ENCODE data around the gene DDX59. TPM values are rescaled to one million over a fixed set of nuclear protein-coding genes. Genes with fewer than 3 reads are reported as not detected.

DDX59 gene
- total RNA-seq, 1 donor from 2014 or later: 16.2 TPM

DNA sequence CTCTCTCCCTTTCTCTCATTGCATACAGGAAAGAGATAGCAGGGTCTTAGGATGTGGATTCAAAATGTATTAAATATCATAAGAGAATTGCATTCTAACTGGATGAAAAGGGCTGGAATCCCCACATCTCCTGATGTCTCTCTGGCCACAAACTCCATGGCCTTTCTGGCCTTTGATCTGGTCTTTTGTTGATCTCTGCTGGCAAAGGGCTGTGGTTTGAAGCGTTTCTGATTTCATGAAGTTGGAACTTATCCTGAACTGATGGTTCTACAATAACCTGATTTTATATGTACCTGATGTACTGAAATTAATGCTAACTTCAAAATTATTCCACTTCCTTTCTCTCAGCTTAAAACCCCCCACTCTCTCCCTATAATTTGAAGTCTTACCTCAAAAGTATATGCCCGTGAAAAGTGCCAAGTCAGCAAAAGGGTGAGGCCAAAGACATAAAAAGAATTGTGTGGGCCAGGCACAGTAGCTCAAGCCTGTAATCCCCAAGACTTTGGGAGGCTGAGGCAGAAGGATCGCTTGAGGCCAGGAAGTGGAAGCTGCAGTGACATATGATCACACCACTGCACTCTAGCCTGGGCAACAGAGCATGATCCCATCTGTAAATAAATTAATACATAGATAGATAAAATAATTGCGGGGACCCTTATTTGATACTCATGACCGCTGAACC, 42.7 kb downstream of the DDX59 start:
- intact Hi-C loops (cut with DNase I): no loop called here
- no peaks in the 10 kb centered on the region for H3K9me3 ChIP-seq
- no peaks in the 10 kb centered on the region for H3K27me3 ChIP-seq
- no peaks in the 10 kb centered on the region for H3K36me3 ChIP-seq
- H3K4me1 ChIP-seq: no peaks in the 10 kb centered on the region
- H3K4me3 ChIP-seq: no peak overlapping the region
- H3K27ac ChIP-seq: no peak overlapping the region
- no peak for TF ChIP-seq POLR2AphosphoS5 (IDR thresholded peaks at IDR 0.05; ENCODE audit: insufficient read depth in 1 of 2, low read depth in 1 of 2)
- no peak for TF ChIP-seq POLR2A (IDR thresholded peaks at IDR 0.05)
- TF ChIP-seq, protein P1, sequence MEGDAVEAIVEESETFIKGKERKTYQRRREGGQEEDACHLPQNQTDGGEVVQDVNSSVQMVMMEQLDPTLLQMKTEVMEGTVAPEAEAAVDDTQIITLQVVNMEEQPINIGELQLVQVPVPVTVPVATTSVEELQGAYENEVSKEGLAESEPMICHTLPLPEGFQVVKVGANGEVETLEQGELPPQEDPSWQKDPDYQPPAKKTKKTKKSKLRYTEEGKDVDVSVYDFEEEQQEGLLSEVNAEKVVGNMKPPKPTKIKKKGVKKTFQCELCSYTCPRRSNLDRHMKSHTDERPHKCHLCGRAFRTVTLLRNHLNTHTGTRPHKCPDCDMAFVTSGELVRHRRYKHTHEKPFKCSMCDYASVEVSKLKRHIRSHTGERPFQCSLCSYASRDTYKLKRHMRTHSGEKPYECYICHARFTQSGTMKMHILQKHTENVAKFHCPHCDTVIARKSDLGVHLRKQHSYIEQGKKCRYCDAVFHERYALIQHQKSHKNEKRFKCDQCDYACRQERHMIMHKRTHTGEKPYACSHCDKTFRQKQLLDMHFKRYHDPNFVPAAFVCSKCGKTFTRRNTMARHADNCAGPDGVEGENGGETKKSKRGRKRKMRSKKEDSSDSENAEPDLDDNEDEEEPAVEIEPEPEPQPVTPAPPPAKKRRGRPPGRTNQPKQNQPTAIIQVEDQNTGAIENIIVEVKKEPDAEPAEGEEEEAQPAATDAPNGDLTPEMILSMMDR (IDR thresholded peaks at IDR 0.05): no peak
- DNase-seq (ENCODE audit: extremely low spot score in 2 of 2): no peak

DNA sequence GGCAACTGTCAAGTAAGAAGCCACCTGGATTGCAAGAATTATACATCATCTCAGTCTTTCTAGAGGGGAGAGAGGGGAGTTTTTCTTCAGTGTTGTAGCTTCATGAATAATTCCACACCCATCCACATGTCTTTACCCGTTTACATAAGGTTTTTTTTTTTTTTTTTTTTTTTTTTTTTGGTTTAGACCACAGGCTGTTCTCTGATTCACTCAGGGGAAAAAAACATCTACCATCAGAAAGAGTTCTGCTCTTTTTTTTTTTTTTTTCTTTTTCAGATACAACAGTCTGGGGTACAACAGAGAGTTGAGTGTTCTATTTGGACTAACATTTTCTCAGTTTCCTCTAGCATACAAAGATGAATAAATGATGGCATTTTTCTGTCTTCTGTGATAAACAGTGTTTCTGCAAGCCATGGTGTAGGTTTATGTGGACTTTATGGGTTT, 44.3 kb downstream of the DDX59 start:
- Histone ChIP-seq H3K36me3 (no peaks in the 10 kb centered on the region), H3K9me3 (no peaks in the 10 kb centered on the region), H3K27me3 (no peaks in the 10 kb centered on the region), H3K4me3 (no peak overlapping the region), H3K4me1 (peaks cover 11% of the 10 kb centered on the region), H3K27ac (no peak overlapping the region)
- TF ChIP-seq POLR2AphosphoS5 (IDR thresholded peaks at IDR 0.05; ENCODE audit: insufficient read depth in 1 of 2, low read depth in 1 of 2): no peak
- TF ChIP-seq POLR2A (IDR thresholded peaks at IDR 0.05): no peak
- TF ChIP-seq, protein P1 (IDR thresholded peaks at IDR 0.05): no peak
- intact Hi-C loops (cut with DNase I): no loop called here
- no peak for DNase-seq (ENCODE audit: extremely low spot score in 2 of 2)

DNA sequence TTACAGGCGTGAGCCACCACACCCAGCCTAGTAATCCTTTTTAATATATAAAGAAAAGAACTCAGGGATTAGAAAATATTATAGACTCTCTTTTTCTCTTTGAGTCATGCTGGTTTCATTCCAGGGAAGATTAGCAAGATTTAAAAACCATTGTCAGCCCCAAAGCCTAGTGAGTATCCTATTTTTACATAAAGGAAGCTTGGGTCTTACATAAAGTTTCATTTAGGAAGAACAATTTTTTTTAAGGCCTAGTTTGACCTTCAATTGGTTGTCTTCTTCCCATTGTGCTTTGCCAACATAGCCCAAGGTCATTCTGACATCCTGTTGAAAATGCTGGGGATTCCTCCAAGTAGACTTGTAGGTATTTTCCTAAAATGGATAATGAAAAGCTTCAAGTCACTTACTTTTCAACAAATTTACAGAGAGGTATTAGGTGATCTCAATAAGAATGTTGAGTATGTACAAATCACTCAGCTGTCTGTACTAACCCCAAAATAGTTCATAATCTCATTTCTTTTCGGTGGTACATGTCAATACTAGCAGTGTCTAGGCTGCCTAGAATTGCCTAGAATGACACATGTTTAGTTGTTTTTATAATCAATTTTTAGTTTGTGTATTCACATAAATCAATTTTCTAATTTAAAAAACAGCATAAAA, 44.9 kb downstream of the DDX59 start:
- no peak for DNase-seq (ENCODE audit: extremely low spot score in 2 of 2)
- H3K4me3 ChIP-seq: no peak overlapping the region
- peak overlapping the region; percentile 6 for H3K27ac ChIP-seq
- intact Hi-C loops (cut with DNase I): no loop called here
- H3K36me3 ChIP-seq: no peaks in the 10 kb centered on the region
- TF ChIP-seq POLR2A (IDR thresholded peaks at IDR 0.05) (no peak), POLR2AphosphoS5 (IDR thresholded peaks at IDR 0.05; ENCODE audit: insufficient read depth in 1 of 2, low read depth in 1 of 2) (peak in 1 of 2 donors; percentile 12)
- TF ChIP-seq, protein P1 (IDR thresholded peaks at IDR 0.05): no peak
- no peaks in the 10 kb centered on the region for H3K9me3 ChIP-seq
- no peaks in the 10 kb centered on the region for H3K27me3 ChIP-seq
- peaks cover 17% of the 10 kb centered on the region for H3K4me1 ChIP-seq

DNA sequence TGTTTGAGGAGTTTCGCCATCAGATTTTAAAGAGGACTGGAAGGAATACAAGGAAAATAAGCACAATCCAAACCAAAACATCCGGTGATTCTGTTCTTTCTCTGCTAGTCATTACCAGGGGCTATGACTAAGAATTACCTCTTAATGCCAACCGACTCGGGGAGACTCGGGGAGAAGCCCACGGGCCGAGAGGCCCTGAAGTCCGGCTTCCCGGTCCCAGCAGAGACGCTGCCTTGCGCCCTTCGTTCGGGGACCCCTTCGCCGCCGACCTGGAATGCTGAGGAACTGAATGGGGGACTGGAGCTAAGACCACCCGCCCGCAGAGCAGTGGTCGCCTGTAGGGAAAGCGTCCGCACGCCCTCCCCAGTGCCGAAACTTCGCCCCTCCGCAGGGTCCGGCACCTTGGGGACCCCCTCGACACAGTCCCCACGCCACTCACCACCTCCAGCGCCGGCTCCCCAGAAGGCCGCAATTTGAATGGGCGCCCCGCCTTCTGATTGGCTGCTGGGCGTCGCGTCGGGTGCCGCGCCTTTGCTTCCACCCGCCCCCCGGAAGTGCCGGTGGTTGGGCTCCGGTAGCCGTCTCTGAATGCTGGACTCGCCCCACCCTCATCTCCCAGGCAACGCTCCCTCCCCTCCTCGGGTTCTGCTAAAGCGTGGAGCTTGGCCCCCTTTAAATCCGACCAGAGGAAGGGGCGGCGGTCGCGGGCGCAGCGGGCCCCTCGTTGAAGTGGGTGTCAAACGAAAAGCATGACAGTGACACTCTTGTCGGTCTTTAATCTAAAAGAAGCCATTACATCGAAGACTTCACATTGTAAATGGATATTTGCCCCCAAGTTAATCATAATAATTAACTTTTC, 49.2 kb downstream of the DDX59 start, which contains the start of gene KIF14:
TSS of gene KIF14 (minus strand) at position 479 of the 859 bp plus-strand sequence. CDS start 2,028 bp downstream, outside the sequence.
- peak in 1 of 2 donors; percentile 89 for DNase-seq (ENCODE audit: extremely low spot score in 2 of 2)
- no peaks in the 10 kb centered on the region for H3K27me3 ChIP-seq
- intact Hi-C loops (cut with DNase I): no loop called here
- H3K4me3 ChIP-seq: peak within 1 kb of the TSS; percentile 57 to 65
- peaks cover 19% of the 10 kb centered on the region for H3K4me1 ChIP-seq
- no peaks in the 10 kb centered on the region for H3K36me3 ChIP-seq
- peak within 1 kb of the TSS; percentile 44 for H3K27ac ChIP-seq
- H3K9me3 ChIP-seq: no peaks in the 10 kb centered on the region
- TF ChIP-seq, protein P1 (IDR thresholded peaks at IDR 0.05): no peak
- TF ChIP-seq POLR2A (IDR thresholded peaks at IDR 0.05) (no peak), POLR2AphosphoS5 (IDR thresholded peaks at IDR 0.05; ENCODE audit: insufficient read depth in 1 of 2, low read depth in 1 of 2) (peak; percentile 56 to 67)

Measured in vagina (tissue), 2 donors.